H9 (cell line): ENCODE measurements around the gene DOK5. TPM values are rescaled to one million over a fixed set of nuclear protein-coding genes. Genes with fewer than 3 reads are reported as not detected.

ENCODE experiments used
- DNase-seq: peaks from one replicate; pipeline ENCODE4 v3.0.0-alpha.2; 2017
- H2AFZ ChIP-seq: one replicate; pipeline ENCODE4 v1.6.1; 2013; ENCODE audit warnings: mild to moderate bottlenecking, low read length, control low read depth, moderate library complexity
- H2AK5ac ChIP-seq: 2 replicates; pipeline ENCODE4 v1.6.1; 2013; ENCODE audit warnings: low read length, control low read depth, mixed read lengths; ENCODE audit not compliant: insufficient read length
- H2BK120ac ChIP-seq: one replicate; pipeline ENCODE4 v1.6.1; 2013; ENCODE audit warnings: low read depth, mild to moderate bottlenecking, low read length, control low read depth, inconsistent platforms; ENCODE audit not compliant: poor library complexity, severe bottlenecking
- H2BK12ac ChIP-seq: 2 replicates; pipeline ENCODE4 v1.6.1; 2013; ENCODE audit warnings: low read length, control low read depth, mixed read lengths, low read depth; ENCODE audit not compliant: insufficient read length
- H2BK15ac ChIP-seq: 2 replicates; pipeline ENCODE4 v1.6.1; 2013; ENCODE audit warnings: low read depth, low read length, control low read depth
- H2BK20ac ChIP-seq: one replicate; pipeline ENCODE4 v1.6.1; 2013; ENCODE audit warnings: low read depth, mild to moderate bottlenecking, low read length, control low read depth, inconsistent platforms; ENCODE audit not compliant: poor library complexity, severe bottlenecking
- H2BK5ac ChIP-seq: 2 replicates; pipeline ENCODE4 v1.6.1; 2013; ENCODE audit warnings: low read length, control low read depth, mixed read lengths; ENCODE audit not compliant: insufficient read length
- H3K14ac ChIP-seq: 2 replicates; pipeline ENCODE4 v1.6.1; 2013; ENCODE audit warnings: low read length, control low read depth; ENCODE audit not compliant: insufficient read depth
- H3K18ac ChIP-seq: 2 replicates; pipeline ENCODE4 v1.6.1; 2013; ENCODE audit warnings: low read depth, mild to moderate bottlenecking, mixed read lengths, low read length, control low read depth; ENCODE audit not compliant: insufficient read length
- H3K23ac ChIP-seq: 2 replicates; pipeline ENCODE4 v1.6.1; 2013; ENCODE audit warnings: low read length, control low read depth, mixed read lengths, low read depth; ENCODE audit not compliant: insufficient read length
- H3K23me2 ChIP-seq: 2 replicates; pipeline ENCODE4 v1.6.1; 2013; ENCODE audit warnings: low read depth, mild to moderate bottlenecking, mixed read lengths, low read length, control low read depth; ENCODE audit not compliant: insufficient read length, poor library complexity, severe bottlenecking
- H3K27ac ChIP-seq: 2 replicates; pipeline ENCODE4 v1.5.1; 2013; ENCODE audit warnings: low read length, control low read depth, mixed read lengths, low read depth; ENCODE audit not compliant: insufficient read length
- H3K27me3 ChIP-seq: 2 replicates; pipeline ENCODE4 v1.6.1; 2013; ENCODE audit warnings: low read length, control low read depth, inconsistent platforms; ENCODE audit not compliant: insufficient read depth
- H3K4ac ChIP-seq: 2 replicates; pipeline ENCODE4 v1.6.1; 2013; ENCODE audit warnings: low read depth, mild to moderate bottlenecking, control low read depth, inconsistent platforms, low read length, moderate library complexity
- H3K4me1 ChIP-seq: 2 replicates; pipeline ENCODE4 v1.6.1; 2013; ENCODE audit warnings: low read length, control low read depth, inconsistent platforms; ENCODE audit not compliant: insufficient read depth
- H3K4me2 ChIP-seq: 2 replicates; pipeline ENCODE4 v1.6.1; 2013; ENCODE audit warnings: low read length, control low read depth, mixed read lengths; ENCODE audit not compliant: insufficient read length, insufficient read depth
- H3K56ac ChIP-seq: 2 replicates; pipeline ENCODE4 v1.6.1; 2013; ENCODE audit warnings: low read depth, mild to moderate bottlenecking, mixed read lengths, low read length, control low read depth; ENCODE audit not compliant: insufficient read length
- H3K79me1 ChIP-seq: 2 replicates; pipeline ENCODE4 v1.6.1; 2013; ENCODE audit warnings: low read depth, mild to moderate bottlenecking, moderate library complexity, low read length, control low read depth, inconsistent platforms; ENCODE audit not compliant: insufficient read depth, poor library complexity, severe bottlenecking
- H3K79me2 ChIP-seq: 2 replicates; pipeline ENCODE4 v1.6.1; 2013; ENCODE audit warnings: low read length, control low read depth, inconsistent platforms; ENCODE audit not compliant: insufficient read depth
- H3K9ac ChIP-seq: 2 replicates; pipeline ENCODE4 v1.6.1; 2013; ENCODE audit warnings: low read length, control low read depth, mixed read lengths; ENCODE audit not compliant: insufficient read length; ENCODE audit errors: extremely low read depth
- H3K9me3 ChIP-seq: one replicate; pipeline ENCODE4 v1.6.1; 2013; ENCODE audit warnings: low read depth, low read length, inconsistent platforms; ENCODE audit not compliant: control insufficient read depth
- H3T11ph ChIP-seq: one replicate; pipeline ENCODE4 v1.6.1; 2013; ENCODE audit warnings: mild to moderate bottlenecking, low read length, control low read depth, inconsistent platforms
- H4K20me1 ChIP-seq: one replicate; pipeline ENCODE4 v1.6.1; 2013; ENCODE audit not compliant: control insufficient read depth, insufficient read length, insufficient read depth
- H4K5ac ChIP-seq: 2 replicates; pipeline ENCODE4 v1.6.1; 2013; ENCODE audit warnings: low read depth, mild to moderate bottlenecking, mixed read lengths, low read length, control low read depth; ENCODE audit not compliant: insufficient read length
- H4K8ac ChIP-seq: replicated peaks from 2 replicates; pipeline ENCODE4 v1.6.1; 2013; ENCODE audit warnings: low read length, control low read depth, mixed read lengths, low read depth; ENCODE audit not compliant: insufficient read length
- H4K91ac ChIP-seq: 2 replicates; pipeline ENCODE4 v1.6.1; 2013; ENCODE audit warnings: low read depth, mild to moderate bottlenecking, moderate library complexity, mixed read lengths, low read length, control low read depth; ENCODE audit not compliant: insufficient read length
- H3K27ac Mint-ChIP-seq, 3 experiments: 2 replicates in 2 of 3; 3 replicates in 1 of 3; pipeline ENCODE4 v1.8.0; 2020 to 2021; ENCODE audit warnings: mixed read lengths in 3 of 3, mild to moderate bottlenecking in 1 of 3, moderate library complexity in 1 of 3
- H3K27me3 Mint-ChIP-seq: 2 replicates; pipeline ENCODE4 v1.8.0; 2021; ENCODE audit warnings: low read depth, mild to moderate bottlenecking, moderate library complexity, mixed read lengths
- H3K36me3 Mint-ChIP-seq, 3 experiments: 2 replicates in 2 of 3; 3 replicates in 1 of 3; pipeline ENCODE4 v1.8.0; 2020 to 2021; ENCODE audit warnings: low read depth in 3 of 3, mixed read lengths in 3 of 3; ENCODE audit not compliant: insufficient read depth in 1 of 3
- H3K4me1 Mint-ChIP-seq, 2 experiments: 2 replicates each; pipeline ENCODE4 v1.8.0; 2020; ENCODE audit warnings: mixed read lengths in 2 of 2
- H3K4me3 Mint-ChIP-seq, 2 experiments: 2 replicates in 1 of 2; 3 replicates in 1 of 2; pipeline ENCODE4 v1.8.0; 2020 to 2021; ENCODE audit warnings: mild to moderate bottlenecking in 2 of 2, mixed read lengths in 2 of 2, moderate library complexity in 1 of 2
- H3K9me3 Mint-ChIP-seq, 2 experiments: 2 replicates in 1 of 2; 3 replicates in 1 of 2; pipeline ENCODE4 v1.8.0; 2020; ENCODE audit warnings: mild to moderate bottlenecking in 2 of 2, mixed read lengths in 2 of 2, moderate library complexity in 1 of 2
- CTCF ChIP-seq: fragments of 200-600 bp; sonication (generic); conservative IDR thresholded peaks from 3 replicates; pipeline ENCODE4 v1.8.0; 2021; ENCODE audit warnings: antibody characterized with exemption, mild to moderate bottlenecking
- WGBS: extraction: QIAGEN DNeasy Blood & Tissue Kit; methylation state at CpG from one replicate; pipeline ENCODE4 v1.1.7; 2013; ENCODE audit warnings: missing lambda C conversion rate, low lambda C conversion rate, mixed read lengths; ENCODE audit not compliant: insufficient read length; ENCODE audit errors: extremely low coverage; 5-methylcytosine and 5-hydroxymethylcytosine counted together
- total RNA-seq: library from RNA; stranded (reverse); gene quantifications from 2 replicates; pipeline ENCODE4 v1.2.1, GENCODE V29; 2021

The DOK5 gene
- total RNA-seq, 1 experiment from 2014 or later: 4.5 TPM

- Mint-ChIP-seq H3K4me1 (peaks cover 9 to 11% of the 10 kb centered on the region in 2 experiments), H3K27ac (no peak overlapping the region; a peak in 2 of 7 replicates), H3K9me3 (no peaks in the 10 kb centered on the region), H3K27me3 (no peaks in the 10 kb centered on the region), H3K4me3 (no peak overlapping the region), H3K36me3 (no peaks in the 10 kb centered on the region)
- H2BK12ac ChIP-seq: no peak overlapping the region
- DNase-seq: no peak
- H3K56ac ChIP-seq: no peak overlapping the region
- H3K9ac ChIP-seq: no peak overlapping the region
- TF ChIP-seq CTCF: no peak
- no peak overlapping the region for H3T11ph ChIP-seq
- no peaks in the 10 kb centered on the region for H3K4me1 ChIP-seq
- no CpG with 5 or more reads among the region's 7 CpGs for WGBS
- H4K20me1 ChIP-seq: no peaks in the 10 kb centered on the region
- H3K14ac ChIP-seq: no peak overlapping the region
- no peaks in the 10 kb centered on the region for H3K79me2 ChIP-seq
- H4K91ac ChIP-seq: no peak overlapping the region
- no peak overlapping the region for H3K4ac ChIP-seq
- H2BK5ac ChIP-seq: no peak overlapping the region
- H3K4me2 ChIP-seq: no peak overlapping the region
- no peak overlapping the region for H2BK20ac ChIP-seq
- no peak overlapping the region for H3K23ac ChIP-seq
- no peak overlapping the region for H2AK5ac ChIP-seq
- H2BK15ac ChIP-seq: no peak overlapping the region
- no peak overlapping the region for H4K8ac ChIP-seq
- H4K5ac ChIP-seq: no peak overlapping the region
- no peak overlapping the region for H3K18ac ChIP-seq
- H2BK120ac ChIP-seq: no peak overlapping the region
- H3K23me2 ChIP-seq: no peaks in the 10 kb centered on the region
- no peak overlapping the region for H2AFZ ChIP-seq
- no peaks in the 10 kb centered on the region for H3K9me3 ChIP-seq
- H3K27ac ChIP-seq: no peak overlapping the region
- H3K27me3 ChIP-seq: no peaks in the 10 kb centered on the region
- no peaks in the 10 kb centered on the region for H3K79me1 ChIP-seq
Observed at GRCh38 chr20:54434196-54434595, 41.2 kb upstream of the DOK5 start.
